ENCODE measurements around the gene F11. TPM values are rescaled to one million over a fixed set of nuclear protein-coding genes. Genes with fewer than 3 reads are reported as not detected.

The F11 gene
- total and polyA plus RNA-seq, 2 of the 13 experiments (the other 11 are each of a cell fraction or from before 2014, with no cell fraction given) = 35.1 to 58.0 TPM

DNA sequence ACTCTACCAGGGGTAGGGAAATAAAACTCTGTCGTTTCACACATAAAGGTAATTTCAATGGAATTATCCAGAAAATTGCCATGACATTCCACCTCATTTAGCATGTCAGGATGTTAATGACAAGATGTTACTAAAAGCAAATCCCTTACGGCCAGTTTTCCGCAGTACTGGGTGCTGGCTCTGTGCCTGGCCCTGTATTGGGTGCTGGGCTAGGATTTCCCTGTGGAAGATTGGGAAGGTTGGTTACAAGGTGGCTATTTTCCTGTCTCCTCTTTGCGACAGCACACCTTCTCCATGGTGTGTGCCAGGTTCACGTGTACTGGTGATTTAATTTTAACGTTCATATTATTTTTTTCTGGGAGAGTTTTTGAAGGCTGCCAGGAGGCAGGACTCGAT lies 25.5 kb upstream of the F11 start:
- no peak for TF ChIP-seq ZBTB42 (CRISPR knock-in tag; IDR thresholded peaks at IDR 0.05)
- TF ChIP-seq, protein P1, sequence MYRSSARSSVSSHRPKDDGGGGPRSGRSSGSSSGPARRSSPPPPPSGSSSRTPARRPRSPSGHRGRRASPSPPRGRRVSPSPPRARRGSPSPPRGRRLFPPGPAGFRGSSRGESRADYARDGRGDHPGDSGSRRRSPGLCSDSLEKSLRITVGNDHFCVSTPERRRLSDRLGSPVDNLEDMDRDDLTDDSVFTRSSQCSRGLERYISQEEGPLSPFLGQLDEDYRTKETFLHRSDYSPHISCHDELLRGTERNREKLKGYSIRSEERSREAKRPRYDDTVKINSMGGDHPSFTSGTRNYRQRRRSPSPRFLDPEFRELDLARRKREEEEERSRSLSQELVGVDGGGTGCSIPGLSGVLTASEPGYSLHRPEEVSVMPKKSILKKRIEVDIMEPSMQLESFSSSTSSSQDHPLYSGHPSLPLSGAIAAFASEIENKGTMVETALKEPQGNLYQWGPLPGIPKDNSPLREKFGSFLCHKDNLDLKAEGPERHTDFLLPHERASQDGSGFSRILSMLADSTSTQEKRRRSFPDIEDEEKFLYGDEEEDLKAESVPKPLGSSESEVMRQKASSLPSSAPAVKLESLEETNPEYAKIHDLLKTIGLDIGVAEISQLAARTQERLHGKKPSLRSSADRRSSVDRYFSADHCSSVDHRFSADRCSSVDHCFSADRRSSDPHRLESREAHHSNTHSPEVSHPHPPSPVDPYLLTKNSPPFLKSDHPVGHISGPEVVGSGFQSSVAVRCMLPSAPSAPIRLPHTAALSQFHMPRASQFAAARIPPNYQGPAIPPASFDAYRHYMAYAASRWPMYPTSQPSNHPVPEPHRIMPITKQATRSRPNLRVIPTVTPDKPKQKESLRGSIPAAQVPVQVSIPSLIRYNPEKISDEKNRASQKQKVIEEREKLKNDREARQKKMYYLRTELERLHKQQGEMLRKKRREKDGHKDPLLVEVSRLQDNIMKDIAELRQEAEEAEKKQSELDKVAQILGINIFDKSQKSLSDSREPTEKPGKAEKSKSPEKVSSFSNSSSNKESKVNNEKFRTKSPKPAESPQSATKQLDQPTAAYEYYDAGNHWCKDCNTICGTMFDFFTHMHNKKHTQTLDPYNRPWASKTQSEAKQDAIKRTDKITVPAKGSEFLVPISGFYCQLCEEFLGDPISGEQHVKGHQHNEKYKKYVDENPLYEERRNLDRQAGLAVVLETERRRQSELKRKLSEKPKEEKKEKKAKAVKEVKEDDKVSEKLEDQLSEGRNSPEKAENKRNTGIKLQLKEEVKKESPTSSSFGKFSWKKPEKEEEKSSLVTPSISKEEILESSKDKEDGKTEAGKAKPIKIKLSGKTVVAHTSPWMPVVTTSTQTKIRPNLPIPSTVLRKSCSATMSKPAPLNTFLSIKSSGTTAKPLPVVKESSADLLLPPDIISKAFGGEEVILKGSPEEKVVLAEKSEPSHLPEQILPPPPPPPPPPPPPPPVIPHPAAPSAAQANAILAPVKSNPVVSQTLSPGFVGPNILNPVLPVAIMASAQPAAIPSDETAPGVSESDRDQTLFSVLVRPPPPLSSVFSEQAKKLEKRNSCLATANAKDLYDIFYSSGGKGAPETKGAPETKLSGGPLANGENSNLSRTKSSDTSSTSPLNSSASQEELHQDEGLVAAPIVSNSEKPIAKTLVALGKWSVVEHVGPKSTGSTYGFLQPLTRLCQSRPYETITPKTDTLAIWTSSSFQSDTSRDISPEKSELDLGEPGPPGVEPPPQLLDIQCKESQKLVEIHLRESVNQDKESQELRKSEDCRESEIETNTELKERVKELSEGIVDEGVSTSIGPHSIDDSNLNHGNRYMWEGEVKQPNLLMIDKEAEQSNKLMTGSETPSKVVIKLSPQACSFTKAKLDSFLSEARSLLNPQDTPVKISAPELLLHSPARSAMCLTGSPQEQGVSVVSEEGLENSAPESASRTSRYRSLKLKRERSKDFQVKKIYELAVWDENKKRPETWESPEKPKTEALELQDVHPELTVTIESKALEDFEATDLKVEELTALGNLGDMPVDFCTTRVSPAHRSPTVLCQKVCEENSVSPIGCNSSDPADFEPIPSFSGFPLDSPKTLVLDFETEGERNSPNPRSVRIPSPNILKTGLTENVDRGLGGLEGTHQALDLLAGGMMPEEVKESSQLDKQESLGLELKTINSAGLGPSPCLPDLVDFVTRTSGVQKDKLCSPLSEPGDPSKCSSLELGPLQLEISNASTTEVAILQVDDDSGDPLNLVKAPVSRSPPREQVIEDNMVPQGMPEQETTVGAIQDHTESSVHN (CRISPR knock-in tag; IDR thresholded peaks at IDR 0.05) = no peak
- no peak for TF ChIP-seq BRCA1 (CRISPR knock-in tag; IDR thresholded peaks at IDR 0.05)
- TF ChIP-seq TP53 (CRISPR knock-in tag; conservative IDR thresholded peaks at IDR 0.05) = no peak
- no peak for TF ChIP-seq ZNF768 (CRISPR knock-in tag; IDR thresholded peaks at IDR 0.05)
- no peak for TF ChIP-seq TBP (CRISPR knock-in tag; IDR thresholded peaks at IDR 0.05)
- no peak for TF ChIP-seq ELF1 (CRISPR knock-in tag; IDR thresholded peaks at IDR 0.05)
- no peak for TF ChIP-seq TFE3 (CRISPR knock-in tag; IDR thresholded peaks at IDR 0.05)
- no peak for TF ChIP-seq TCF7 (IDR thresholded peaks at IDR 0.05; ENCODE audit: low read depth)
- no peak for TF ChIP-seq CERS6 (CRISPR knock-in tag; IDR thresholded peaks at IDR 0.05)
- TF ChIP-seq KAT7 (CRISPR knock-in tag; IDR thresholded peaks at IDR 0.05; ENCODE audit: borderline replicate concordance) = no peak
- no peak for TF ChIP-seq NCOR1 (IDR thresholded peaks at IDR 0.05; ENCODE audit: borderline replicate concordance, low read length)
- TF ChIP-seq ZFP41 (CRISPR knock-in tag; IDR thresholded peaks at IDR 0.05; ENCODE audit: borderline replicate concordance) = no peak
- no peak for TF ChIP-seq CEBPG (CRISPR knock-in tag; IDR thresholded peaks at IDR 0.05)
- TF ChIP-seq TSC22D2 (CRISPR knock-in tag; IDR thresholded peaks at IDR 0.05; ENCODE audit: borderline replicate concordance) = no peak
- no peak for FAIRE-seq
- intact Hi-C loops (cut with micrococcal nuclease; ENCODE audit: unreplicated experiment) (no loop called here), in situ Hi-C loops (cut with HindIII; ENCODE audit: extremely low pct_ligation_motif_present, low pct_unique_long_range_greater_than_20kb) (no loop called here)
- BruUV-seq (replicated peaks) = no TSS peak
- H3K9ac ChIP-seq (ENCODE audit: insufficient read depth, low read depth, low read length) = no peak overlapping the region
- no peaks in the 10 kb centered on the region for H3K79me2 ChIP-seq (ENCODE audit: insufficient read depth, low read length)
- ChIA-PET CTCF (ENCODE audit: low intra/inter-chr PET ratio, low total read pairs) (no interaction called here), POLR2A (no interaction called here)
- no peak overlapping the region for H3K27ac ChIP-seq (ENCODE audit: extremely low read length, insufficient read depth, low read length)
- no peaks in the 10 kb centered on the region for H4K20me1 ChIP-seq (ENCODE audit: insufficient read depth, low read length)
- H3K4me1 ChIP-seq (ENCODE audit: insufficient read depth, low read length) = no peaks in the 10 kb centered on the region
- no peaks in the 10 kb centered on the region for H3K36me3 ChIP-seq (replicated peaks in 1 of 2; ENCODE audit: control insufficient read depth in 1 of 2, insufficient read depth in 2 of 2, low read length in 2 of 2)
- ATAC-seq = no peak
- no peak overlapping the region for H3K4me3 ChIP-seq (replicated peaks in 1 of 3; ENCODE audit: insufficient read depth in 1 of 3, low read depth in 2 of 3, low read length in 3 of 3)
- DNase-seq (ENCODE audit: low spot score) = no peak
- no peak overlapping the region for H3K4me2 ChIP-seq (ENCODE audit: low read depth, low read length)
- H3K27me3 ChIP-seq (ENCODE audit: control insufficient read depth in 1 of 2, insufficient read depth in 2 of 2, low read length in 2 of 2) = no peaks in the 10 kb centered on the region; a peak in 1 of 5 replicates
- no peaks in the 10 kb centered on the region for H3K9me3 ChIP-seq (ENCODE audit: low read length)
- 51% methylated on average over 7 of the region's 7 CpGs for WGBS (ENCODE audit: low lambda C conversion rate)
- H2AFZ ChIP-seq (ENCODE audit: low read length) = no peak overlapping the region

Data from HepG2 (cell line).